Omental fat pad (tissue), 4 donors: ENCODE results near the gene ENO4. TPM values are rescaled to one million over a fixed set of nuclear protein-coding genes. Genes with fewer than 3 reads are reported as not detected.

Source experiments
- ATAC-seq: fragments of 150-250 bp; one replicate; pipeline ENCODE4 v1.9.1; 2016; ENCODE audit warnings: mild to moderate bottlenecking, moderate library complexity; ENCODE audit not compliant: low FRiP score
- DNase-seq: peaks from one replicate; pipeline ENCODE4 v3.0.0-alpha.2; 2019; ENCODE audit warnings: low spot score
- CTCF ChIP-seq, 3 donors: fragments of 450-650 bp; IDR thresholded peaks; one replicate each; pipeline ENCODE4 v1.5.1; 2016 to 2017; ENCODE audit warnings: antibody characterized with exemption in 3 of 3, mild to moderate bottlenecking in 3 of 3, moderate library complexity in 2 of 3
- total RNA-seq, 4 donors: library from RNA; depleted of rRNA; stranded (reverse); fragments of >200 nt; gene quantifications; one replicate each; pipeline ENCODE4 v1.1.0, GENCODE V29; 2016

Gene ENO4
- total RNA-seq, 4 donors from 2014 or later = 0.46 to 4.3 TPM; not detected in 2

- DNase-seq (no peak), ATAC-seq (no peak)
- no peak for TF ChIP-seq CTCF (IDR thresholded peaks at IDR 0.05)
Observed at GRCh38 chr10:116848032-116848943, 1.0 kb upstream of the ENO4 start.

- ATAC-seq (no peak), DNase-seq (no peak)
Observed at GRCh38 chr10:116848944-116849247, 403 bp upstream of the ENO4 start.

GRCh38 chr10:116850058-116850611, 836 bp downstream of the ENO4 start:
- TF ChIP-seq CTCF (IDR thresholded peaks at IDR 0.05) = no peak
- DNase-seq (no peak), ATAC-seq (peak; percentile 21)

More at GRCh38 chr10:116848944-116849247, 403 bp upstream of the ENO4 start:
- no peak for TF ChIP-seq CTCF (IDR thresholded peaks at IDR 0.05)

- no peak for TF ChIP-seq CTCF (IDR thresholded peaks at IDR 0.05)
- no peak for ATAC-seq
Observed at GRCh38 chr10:116852246-116852645, 2.9 kb downstream of the ENO4 start.

GRCh38 chr10:116853287-116853686, 4.0 kb downstream of the ENO4 start:
- DNase-seq (no peak), ATAC-seq (no peak)
- TF ChIP-seq CTCF (IDR thresholded peaks at IDR 0.05) = no peak

More at GRCh38 chr10:116852246-116852645, 2.9 kb downstream of the ENO4 start:
- DNase-seq = no peak

GRCh38 chr10:116853701-116854100, 4.4 kb downstream of the ENO4 start:
- no peak for TF ChIP-seq CTCF (IDR thresholded peaks at IDR 0.05)
- ATAC-seq = no peak
- no peak for DNase-seq

GRCh38 chr10:116857156-116857555, 7.9 kb downstream of the ENO4 start:
- no peak for TF ChIP-seq CTCF (IDR thresholded peaks at IDR 0.05)
- ATAC-seq (no peak), DNase-seq (no peak)
